Measurements from ENCODE around the gene DCPS.

GRCh38 chr11:126268361-126268707, 35.5 kb upstream of the DCPS start:
- TF ChIP-seq EZH2phosphoT487 (IDR thresholded peaks at IDR 0.05; ENCODE audit: borderline replicate concordance) (no peak), CTCF (IDR thresholded peaks at IDR 0.05 in 2 of 3, conservative IDR thresholded peaks at IDR 0.05 in 1 of 3; ENCODE audit: borderline replicate concordance in 1 of 3, insufficient read depth in 1 of 3, low read depth in 2 of 3, low read length in 2 of 3) (no peak), TCF7L2 (IDR thresholded peaks at IDR 0.05; ENCODE audit: borderline replicate concordance, extremely low read depth, insufficient read depth, insufficient read length) (no peak), ELF1 (IDR thresholded peaks at IDR 0.05; ENCODE audit: borderline replicate concordance, low read depth) (no peak), ZFX (IDR thresholded peaks at IDR 0.05) (no peak), SRF (IDR thresholded peaks at IDR 0.05; ENCODE audit: low read depth) (no peak), CEBPB (IDR thresholded peaks at IDR 0.05; ENCODE audit: low read depth) (no peak)
